LNCAP (cell line): ENCODE results near the gene MYO1E.

Experiments used
- CTCF ChIP-seq: fragments of 450-650 bp; IDR thresholded peaks from 2 replicates; pipeline ENCODE4 v1.5.1; 2017; ENCODE audit warnings: mild to moderate bottlenecking

The MYO1E gene

DNA sequence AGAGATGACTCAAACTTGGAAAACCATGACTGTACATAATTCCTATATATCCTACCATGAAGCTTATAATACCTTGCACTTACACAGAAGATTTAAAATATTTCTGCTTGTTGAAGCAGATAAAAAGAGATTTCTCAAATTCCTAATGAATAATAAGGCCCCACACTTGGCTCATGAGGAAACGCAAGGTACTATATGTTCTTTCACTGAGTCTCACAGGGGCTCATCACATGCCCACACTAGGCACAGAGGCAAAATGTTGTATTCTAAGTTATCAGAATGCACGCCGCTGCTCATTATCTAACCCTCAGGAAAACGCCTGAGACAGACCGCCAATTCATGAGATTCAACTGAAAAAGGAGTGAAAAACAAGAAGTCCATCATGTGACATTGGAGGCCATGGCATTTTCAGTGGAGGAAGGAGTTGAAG, 5.6 kb downstream of the MYO1E start:
- TF ChIP-seq CTCF: no peak

GRCh38 chr15:59366333-59367021, 6.2 kb downstream of the MYO1E start:
- TF ChIP-seq CTCF: no peak

- TF ChIP-seq CTCF: no peak
Measured at GRCh38 chr15:59364248-59364647, 8.4 kb downstream of the MYO1E start.

DNA sequence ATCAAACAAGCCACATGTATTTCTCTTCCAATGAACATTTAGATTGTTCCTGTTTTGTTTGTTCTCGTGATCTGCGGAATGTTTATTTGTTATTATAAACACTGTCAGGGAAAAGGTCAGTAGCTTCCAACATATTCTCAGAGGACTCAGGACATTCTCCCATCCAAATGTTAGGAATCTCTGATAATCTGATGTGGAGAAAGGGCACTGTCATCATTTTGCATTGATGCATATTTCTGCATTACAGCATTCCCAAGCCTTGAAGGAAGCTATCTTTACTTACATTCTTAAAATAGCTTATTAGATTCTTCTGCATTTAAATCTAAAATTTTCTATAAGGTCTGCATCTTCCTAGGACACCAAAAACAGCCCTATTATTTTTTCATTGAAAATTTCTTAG, 10.3 kb downstream of the MYO1E start:
- no peak for TF ChIP-seq CTCF

- no peak for TF ChIP-seq CTCF
Measured at GRCh38 chr15:59360896-59361295, 11.8 kb downstream of the MYO1E start.

GRCh38 chr15:59360305-59360704, 12.4 kb downstream of the MYO1E start:
- TF ChIP-seq CTCF: no peak

- no peak for TF ChIP-seq CTCF
Measured at GRCh38 chr15:59355730-59356129, 16.9 kb downstream of the MYO1E start.
